ENCODE data around the gene CBX8. TPM values are rescaled to one million over a fixed set of nuclear protein-coding genes. Genes with fewer than 3 reads are reported as not detected.

CBX8 gene
- total and polyA plus RNA-seq, 2 of the 13 experiments (the other 11 are each of a cell fraction or from before 2014, with no cell fraction given) = 0.34 to 12.6 TPM

- no peak for TF ChIP-seq ZHX2 (IDR thresholded peaks at IDR 0.05; ENCODE audit: low read depth)
- no peak; the same call in 1 of the 2 replicates for TF ChIP-seq ZHX2 (CRISPR knock-in tag; IDR thresholded peaks at IDR 0.05; ENCODE audit: borderline replicate concordance)
- peak; percentile 58; the same call in 1 of the 2 replicates for TF ChIP-seq ZNF709 (CRISPR knock-in tag; IDR thresholded peaks at IDR 0.05)
- TF ChIP-seq RAD21 (CRISPR knock-in tag; IDR thresholded peaks at IDR 0.05) = no peak
- no peak for TF ChIP-seq ISX (CRISPR knock-in tag; conservative IDR thresholded peaks at IDR 0.05)
- no peak for TF ChIP-seq PRDM15 (CRISPR knock-in tag; IDR thresholded peaks at IDR 0.05)
- TF ChIP-seq GPBP1L1 (CRISPR knock-in tag; IDR thresholded peaks at IDR 0.05) = no peak
- peak; percentile 83 for TF ChIP-seq ARID3A (IDR thresholded peaks at IDR 0.05; ENCODE audit: low read depth, low read length)
- TF ChIP-seq KDM4B (CRISPR knock-in tag; IDR thresholded peaks at IDR 0.05) = peak; percentile 73; the same call in 1 of the 2 replicates
- TF ChIP-seq ZNF772 (CRISPR knock-in tag; IDR thresholded peaks at IDR 0.05) = peak; percentile 13
- peak; percentile 51; the same call in 1 of the 2 replicates for TF ChIP-seq ZBTB1 (CRISPR knock-in tag; IDR thresholded peaks at IDR 0.05; ENCODE audit: borderline replicate concordance)
- peak; percentile 85 for TF ChIP-seq ZNF775 (CRISPR knock-in tag; IDR thresholded peaks at IDR 0.05; ENCODE audit: borderline replicate concordance)
- peak; percentile 98 for TF ChIP-seq MYPOP (CRISPR knock-in tag; IDR thresholded peaks at IDR 0.05)
- TF ChIP-seq HOXD1 (CRISPR knock-in tag; IDR thresholded peaks at IDR 0.05) = 0 out of 2 replicates have a peak, but pooled peaks have one; percentile 9
- TF ChIP-seq ASH2L (IDR thresholded peaks at IDR 0.05; ENCODE audit: insufficient read length, low read depth, low read length) = peak; percentile 41
Observed at GRCh38 chr17:79822583-79823124, 25.8 kb upstream of the CBX8 start (continued).

All from HepG2 (cell line).